Sciatic nerve (tissue), 2 donors: ENCODE results near the gene CPXM2. TPM values are rescaled to one million over a fixed set of nuclear protein-coding genes. Genes with fewer than 3 reads are reported as not detected.

Experiments used
- ATAC-seq: fragments of 200-7000 bp; cut with Tn5 transposase; one replicate; pipeline ENCODE4 v1.9.1; 2020; ENCODE audit warnings: mild to moderate bottlenecking, moderate library complexity
- DNase-seq: peaks from one replicate; pipeline ENCODE4 v3.0.0-alpha.2; 2020; ENCODE audit warnings: low spot score
- intact Hi-C: fragments of 100-400 bp; cut with DNase I; formaldehyde crosslinking; loops from one replicate; pipeline ENCODE4 v1.14.2; 2022
- total RNA-seq: library from RNA; stranded (reverse); fragmentation: NEBNext Ultra II Directional; extraction: Animal tissue kit (Norgen Biotek cat#: 25700); gene quantifications from one replicate; pipeline ENCODE4 v1.2.1, GENCODE V29; 2021
- donor health status: DM: no; HTN: no; CAD: no.
- donor health status: DM: no; HTN: no; CAD: no.

CPXM2 gene
- total RNA-seq, 1 donor from 2014 or later, result 81.6 TPM

DNA sequence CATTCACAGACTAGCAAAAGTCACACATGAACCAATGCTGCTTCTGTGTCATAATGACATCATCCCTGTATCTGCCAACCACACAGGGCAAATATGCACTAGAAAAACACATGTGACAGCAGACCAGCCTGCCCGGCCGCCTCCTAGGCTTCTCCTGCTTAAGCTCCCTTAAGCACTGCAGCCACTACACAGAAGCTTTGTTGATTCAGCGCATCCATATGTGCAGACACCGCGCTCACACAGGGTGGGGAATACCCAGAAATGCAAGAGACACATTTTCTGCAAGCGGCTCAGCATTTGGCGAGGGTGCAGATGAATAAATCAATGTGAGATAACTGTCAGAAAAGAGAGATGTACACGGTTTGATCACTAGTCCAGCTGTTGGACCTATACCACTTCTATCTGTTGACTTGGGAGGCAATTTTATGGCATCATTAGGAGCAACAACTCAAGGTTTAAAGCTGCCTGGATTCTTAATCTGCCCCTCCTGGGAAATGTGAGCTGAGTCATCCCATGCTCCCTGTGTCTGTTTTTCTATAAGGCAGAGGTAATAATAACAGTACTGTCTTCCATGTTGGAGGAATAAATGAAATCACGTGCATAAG is 33.4 kb downstream of the CPXM2 start:
- ATAC-seq (peak; percentile 44), DNase-seq (no peak)

GRCh38 chr10:123857616-123858015 is 34.0 kb downstream of the CPXM2 start:
- ATAC-seq (peak; percentile 9), DNase-seq (no peak)
- intact Hi-C loops, result no loop called here

More for the DNA sequence above, 33.4 kb downstream of the CPXM2 start:
- intact Hi-C loops, result no loop called here

DNA sequence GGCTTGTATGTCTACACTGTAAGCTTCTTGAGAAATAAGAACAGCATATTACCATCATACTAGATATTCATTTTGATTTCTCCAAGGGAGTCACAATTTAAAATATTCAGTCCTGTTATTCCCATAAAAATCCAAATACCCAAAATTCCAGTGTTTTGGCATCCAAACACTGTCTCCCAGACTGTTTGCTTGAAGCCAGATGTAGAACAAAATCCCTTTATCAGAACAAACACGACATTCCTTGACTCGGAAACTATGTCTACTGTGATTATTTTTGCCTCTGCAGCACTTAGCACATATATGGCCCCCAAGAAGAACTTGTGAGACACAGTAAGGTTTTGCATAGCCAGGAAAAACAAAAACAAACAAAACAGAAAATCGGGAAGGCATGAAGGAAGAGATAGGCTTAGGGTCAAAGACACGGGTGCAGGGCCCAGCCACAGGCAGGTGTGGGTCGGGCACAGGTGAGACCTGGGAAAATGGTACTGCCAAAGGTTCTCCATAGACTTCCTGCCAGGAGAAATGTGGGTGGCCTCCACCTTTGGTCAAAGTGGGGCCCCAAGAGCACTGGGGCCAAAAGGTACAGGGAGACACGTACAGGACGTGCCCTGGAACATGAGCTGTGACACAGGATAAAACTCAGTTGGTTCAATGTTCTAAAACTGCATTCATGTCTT is 36.5 kb downstream of the CPXM2 start:
- DNase-seq (no peak), ATAC-seq (no peak)
- intact Hi-C loops, result no loop called here

- no peak for DNase-seq
- no peak for ATAC-seq
- intact Hi-C loops, result no loop called here
Measured at GRCh38 chr10:123854498-123854897, 37.1 kb downstream of the CPXM2 start.

GRCh38 chr10:123854003-123854402 is 37.6 kb downstream of the CPXM2 start:
- ATAC-seq, result no peak
- no peak for DNase-seq
- intact Hi-C loops, result no loop called here

GRCh38 chr10:123852411-123852951 is 39.1 kb downstream of the CPXM2 start:
- no peak for ATAC-seq
- DNase-seq, result no peak
- intact Hi-C loops, result no loop called here

DNA sequence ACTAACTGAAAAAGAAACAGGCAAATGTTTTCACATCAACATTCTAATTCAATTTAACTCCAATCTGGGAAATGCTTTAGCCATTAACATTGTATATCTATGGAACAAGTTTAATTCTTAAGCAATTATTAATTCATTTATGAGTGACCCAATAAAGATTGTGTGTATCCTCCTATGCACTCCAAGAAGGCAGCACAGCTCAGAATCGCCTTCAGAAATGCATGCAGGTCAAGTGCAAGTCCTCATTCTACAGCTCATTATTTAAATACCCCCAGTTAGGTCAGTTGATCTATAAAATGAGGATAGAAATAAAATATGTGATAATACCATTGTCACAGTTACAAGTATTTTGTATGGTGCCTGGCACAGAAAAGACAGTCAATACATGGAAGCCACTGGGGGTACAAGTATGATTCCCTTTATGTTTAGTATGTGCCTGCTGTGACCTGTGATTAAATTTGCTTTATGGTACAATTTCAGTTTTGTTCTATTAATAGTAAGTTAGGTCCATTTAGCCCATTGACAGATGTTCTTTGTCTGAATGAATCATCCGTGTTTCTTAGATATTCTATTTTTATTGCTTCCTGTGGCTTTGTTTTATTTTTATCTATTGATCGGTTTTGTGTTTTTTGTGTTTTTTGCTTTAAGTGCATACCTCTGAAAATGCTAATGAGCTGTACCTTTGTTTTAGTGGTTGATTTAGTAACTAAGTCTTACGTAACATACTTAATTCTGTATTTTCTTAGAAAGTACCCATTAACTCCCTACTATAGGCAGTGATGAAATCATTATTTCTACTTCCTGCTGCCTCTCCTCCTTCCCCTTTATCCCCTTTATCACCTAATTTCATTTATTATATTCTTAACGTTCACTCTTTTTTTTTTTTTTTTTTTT is 42.8 kb downstream of the CPXM2 start:
- ATAC-seq (no peak), DNase-seq (no peak)
- intact Hi-C loops, result no loop called here

- peak; percentile 87 for ATAC-seq
Measured at GRCh38 chr10:123847686-123848432, 43.7 kb downstream of the CPXM2 start.

GRCh38 chr10:123843835-123844234 is 47.8 kb downstream of the CPXM2 start:
- ATAC-seq (no peak), DNase-seq (no peak)
- intact Hi-C loops, result no loop called here

More at GRCh38 chr10:123847686-123848432, 43.7 kb downstream of the CPXM2 start:
- intact Hi-C loops, result no loop called here
- DNase-seq, result no peak

GRCh38 chr10:123842692-123843385 is 48.8 kb downstream of the CPXM2 start:
- DNase-seq, result no peak
- ATAC-seq, result no peak
- intact Hi-C loops, result no loop called here

DNA sequence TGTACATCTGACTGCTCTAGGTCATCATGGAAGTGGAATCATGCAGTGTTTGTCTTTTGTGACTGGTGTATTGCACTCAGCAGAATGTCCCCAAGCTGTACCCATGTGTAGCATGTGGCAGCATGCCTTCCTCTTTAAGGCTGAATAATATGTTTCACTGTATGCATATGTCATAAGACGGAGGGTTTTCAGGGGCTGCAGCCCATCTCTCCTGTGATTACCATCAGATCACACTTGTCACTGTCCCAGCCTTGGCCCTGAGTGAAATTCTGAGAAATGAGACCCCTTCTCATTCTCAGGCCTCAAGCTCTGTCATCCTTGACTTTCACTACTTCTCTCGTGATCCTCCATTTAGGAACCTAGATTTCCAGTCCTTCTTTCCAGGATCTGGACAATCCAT is 50.0 kb downstream of the CPXM2 start:
- ATAC-seq, result no peak
- intact Hi-C loops, result no loop called here

GRCh38 chr10:123841115-123841514 is 50.5 kb downstream of the CPXM2 start:
- intact Hi-C loops, result no loop called here
- DNase-seq, result no peak

More for the DNA sequence above, 50.0 kb downstream of the CPXM2 start:
- no peak for DNase-seq

DNA sequence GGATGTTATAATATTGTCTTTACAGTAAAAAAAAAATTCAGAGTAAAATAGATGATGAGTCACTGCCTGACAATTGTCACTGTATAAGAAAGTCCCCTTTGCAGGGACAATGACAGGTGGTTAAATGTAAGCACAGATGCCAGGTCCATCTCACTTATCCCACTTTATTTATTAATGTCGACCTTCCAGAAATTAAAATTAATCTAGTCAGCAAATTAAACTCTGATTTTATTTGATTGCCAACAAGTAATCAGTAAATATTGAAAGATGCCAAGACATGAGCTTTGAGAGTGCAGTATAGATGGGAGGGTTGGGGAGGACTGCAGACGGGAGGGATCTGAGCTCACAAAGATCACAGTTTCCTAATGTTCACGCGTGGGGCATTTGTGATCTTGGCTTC is 50.9 kb downstream of the CPXM2 start:
- ATAC-seq, result no peak
- DNase-seq, result no peak
- intact Hi-C loops, result no loop called here

More at GRCh38 chr10:123841115-123841514, 50.5 kb downstream of the CPXM2 start:
- ATAC-seq, result no peak

DNA sequence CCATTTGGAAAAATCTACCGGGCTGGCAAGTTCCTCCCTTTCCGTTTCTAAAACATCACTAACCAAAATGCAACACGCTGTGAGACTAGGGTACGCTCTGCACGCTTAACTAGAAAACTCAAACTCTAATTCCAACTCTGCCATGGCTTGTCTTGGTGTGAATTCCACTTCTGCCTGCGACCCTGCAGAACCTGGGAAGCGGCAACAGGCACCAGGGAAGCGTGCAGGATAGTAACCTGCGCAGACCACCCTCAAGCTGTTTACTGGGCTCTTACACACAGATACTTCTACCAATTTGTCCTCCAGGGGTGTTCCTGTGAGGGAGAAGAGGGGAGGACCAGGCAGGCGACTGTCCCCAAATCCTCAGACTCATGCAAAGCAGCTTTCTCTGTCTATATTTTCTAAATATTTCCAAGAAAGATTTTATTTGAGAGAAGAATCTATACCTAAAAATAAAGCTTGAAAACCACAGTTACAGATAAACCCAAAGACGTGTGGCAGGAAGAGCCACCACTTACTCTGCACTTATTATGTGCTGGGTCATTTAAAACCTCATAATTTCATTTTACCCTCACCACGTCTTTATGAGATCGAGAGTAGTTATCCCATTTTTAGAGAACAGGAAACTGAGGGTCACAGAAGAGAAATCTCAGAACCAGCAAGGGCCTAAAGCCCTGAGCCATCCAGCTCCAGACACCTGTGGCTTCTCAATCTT is 52.9 kb downstream of the CPXM2 start:
- no peak for DNase-seq
- intact Hi-C loops, result no loop called here
- no peak for ATAC-seq

DNA sequence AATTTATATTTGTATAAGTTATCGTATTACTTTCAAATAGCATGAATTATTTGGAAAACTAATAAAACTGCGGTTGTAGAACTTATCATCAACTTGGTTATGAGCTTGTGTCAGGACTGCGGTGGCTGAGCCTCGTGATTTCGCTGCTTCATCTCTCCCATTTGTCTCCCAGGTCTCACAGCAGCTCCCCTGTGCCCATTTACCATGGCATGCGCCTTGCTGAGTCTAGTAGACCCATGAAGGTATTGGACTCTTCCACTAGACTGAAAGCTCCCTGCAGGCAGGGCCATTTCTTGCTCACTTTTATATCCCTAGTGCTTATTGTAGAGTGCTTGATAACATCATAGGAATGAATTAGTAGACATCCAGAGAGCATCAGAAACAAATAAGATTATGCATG is 53.9 kb downstream of the CPXM2 start:
- no peak for ATAC-seq
- intact Hi-C loops, result no loop called here
- DNase-seq, result no peak

- DNase-seq, result no peak
- intact Hi-C loops, result no loop called here
- ATAC-seq, result no peak
Measured at GRCh38 chr10:123836418-123837145, 55.0 kb downstream of the CPXM2 start.

- DNase-seq, result no peak
- ATAC-seq, result no peak
- intact Hi-C loops, result no loop called here
Measured at GRCh38 chr10:123835575-123835974, 56.0 kb downstream of the CPXM2 start.
